ENCODE measurements around the gene GRK1. TPM values are rescaled to one million over a fixed set of nuclear protein-coding genes. Genes with fewer than 3 reads are reported as not detected.

Gene GRK1
- total and polyA plus RNA-seq, 2 experiments from 2014 or later, result not detected

- no peaks in the 10 kb centered on the region for H3K27me3 Mint-ChIP-seq (ENCODE audit: insufficient read depth, low read depth, poor library complexity)
- Histone ChIP-seq H3K4me2 (no peak overlapping the region), H3K36me3 (ENCODE audit: insufficient read depth) (peaks cover 20% of the 10 kb centered on the region), H3K27me3 (ENCODE audit: insufficient read depth) (no peaks in the 10 kb centered on the region), H3F3A (replicated peaks; ENCODE audit: low read depth) (no peaks in the 10 kb centered on the region), H3K4me1 (ENCODE audit: insufficient read depth) (no peaks in the 10 kb centered on the region), H4K20me1 (replicated peaks; ENCODE audit: insufficient read depth) (peaks cover 3% of the 10 kb centered on the region; the same call in 1 of the 2 replicates), H3K27ac (ENCODE audit: low read depth) (no peak overlapping the region), H3K9me2 (ENCODE audit: insufficient read depth) (no peaks in the 10 kb centered on the region), H3K4me3 (no peak overlapping the region), H3K79me2 (replicated peaks; ENCODE audit: insufficient read depth) (no peaks in the 10 kb centered on the region), H2AFZ (no peak overlapping the region)
- no peaks in the 10 kb centered on the region for H3K4me1 Mint-ChIP-seq
- DNase-seq (ENCODE audit: low spot score) (no peak), ATAC-seq (no peak)
- H3K27ac Mint-ChIP-seq, result no peak overlapping the region
- no peak overlapping the region for H3K4me3 Mint-ChIP-seq
- peaks cover 30% of the 10 kb centered on the region; the same call in 2 of the 3 replicates for H3K9me3 Mint-ChIP-seq
- TF ChIP-seq, protein P1, sequence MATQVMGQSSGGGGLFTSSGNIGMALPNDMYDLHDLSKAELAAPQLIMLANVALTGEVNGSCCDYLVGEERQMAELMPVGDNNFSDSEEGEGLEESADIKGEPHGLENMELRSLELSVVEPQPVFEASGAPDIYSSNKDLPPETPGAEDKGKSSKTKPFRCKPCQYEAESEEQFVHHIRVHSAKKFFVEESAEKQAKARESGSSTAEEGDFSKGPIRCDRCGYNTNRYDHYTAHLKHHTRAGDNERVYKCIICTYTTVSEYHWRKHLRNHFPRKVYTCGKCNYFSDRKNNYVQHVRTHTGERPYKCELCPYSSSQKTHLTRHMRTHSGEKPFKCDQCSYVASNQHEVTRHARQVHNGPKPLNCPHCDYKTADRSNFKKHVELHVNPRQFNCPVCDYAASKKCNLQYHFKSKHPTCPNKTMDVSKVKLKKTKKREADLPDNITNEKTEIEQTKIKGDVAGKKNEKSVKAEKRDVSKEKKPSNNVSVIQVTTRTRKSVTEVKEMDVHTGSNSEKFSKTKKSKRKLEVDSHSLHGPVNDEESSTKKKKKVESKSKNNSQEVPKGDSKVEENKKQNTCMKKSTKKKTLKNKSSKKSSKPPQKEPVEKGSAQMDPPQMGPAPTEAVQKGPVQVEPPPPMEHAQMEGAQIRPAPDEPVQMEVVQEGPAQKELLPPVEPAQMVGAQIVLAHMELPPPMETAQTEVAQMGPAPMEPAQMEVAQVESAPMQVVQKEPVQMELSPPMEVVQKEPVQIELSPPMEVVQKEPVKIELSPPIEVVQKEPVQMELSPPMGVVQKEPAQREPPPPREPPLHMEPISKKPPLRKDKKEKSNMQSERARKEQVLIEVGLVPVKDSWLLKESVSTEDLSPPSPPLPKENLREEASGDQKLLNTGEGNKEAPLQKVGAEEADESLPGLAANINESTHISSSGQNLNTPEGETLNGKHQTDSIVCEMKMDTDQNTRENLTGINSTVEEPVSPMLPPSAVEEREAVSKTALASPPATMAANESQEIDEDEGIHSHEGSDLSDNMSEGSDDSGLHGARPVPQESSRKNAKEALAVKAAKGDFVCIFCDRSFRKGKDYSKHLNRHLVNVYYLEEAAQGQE (IDR thresholded peaks at IDR 0.05; ENCODE audit: unreplicated experiment), result no peak
- TF ChIP-seq EZH2 (IDR thresholded peaks at IDR 0.05; ENCODE audit: low read depth, unreplicated experiment), result no peak
- TF ChIP-seq POLR2AphosphoS5 (IDR thresholded peaks at IDR 0.05; ENCODE audit: low read depth), result no peak
- TF ChIP-seq STAT1 (IDR thresholded peaks at IDR 0.05; ENCODE audit: unreplicated experiment), result no peak
- no peak for TF ChIP-seq JUNB (IDR thresholded peaks at IDR 0.05; ENCODE audit: unreplicated experiment)
- TF ChIP-seq, protein P2, sequence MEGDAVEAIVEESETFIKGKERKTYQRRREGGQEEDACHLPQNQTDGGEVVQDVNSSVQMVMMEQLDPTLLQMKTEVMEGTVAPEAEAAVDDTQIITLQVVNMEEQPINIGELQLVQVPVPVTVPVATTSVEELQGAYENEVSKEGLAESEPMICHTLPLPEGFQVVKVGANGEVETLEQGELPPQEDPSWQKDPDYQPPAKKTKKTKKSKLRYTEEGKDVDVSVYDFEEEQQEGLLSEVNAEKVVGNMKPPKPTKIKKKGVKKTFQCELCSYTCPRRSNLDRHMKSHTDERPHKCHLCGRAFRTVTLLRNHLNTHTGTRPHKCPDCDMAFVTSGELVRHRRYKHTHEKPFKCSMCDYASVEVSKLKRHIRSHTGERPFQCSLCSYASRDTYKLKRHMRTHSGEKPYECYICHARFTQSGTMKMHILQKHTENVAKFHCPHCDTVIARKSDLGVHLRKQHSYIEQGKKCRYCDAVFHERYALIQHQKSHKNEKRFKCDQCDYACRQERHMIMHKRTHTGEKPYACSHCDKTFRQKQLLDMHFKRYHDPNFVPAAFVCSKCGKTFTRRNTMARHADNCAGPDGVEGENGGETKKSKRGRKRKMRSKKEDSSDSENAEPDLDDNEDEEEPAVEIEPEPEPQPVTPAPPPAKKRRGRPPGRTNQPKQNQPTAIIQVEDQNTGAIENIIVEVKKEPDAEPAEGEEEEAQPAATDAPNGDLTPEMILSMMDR (conservative IDR thresholded peaks at IDR 0.05; ENCODE audit: low read depth in 2 of 2), result no peak
- TF ChIP-seq, protein P3, sequence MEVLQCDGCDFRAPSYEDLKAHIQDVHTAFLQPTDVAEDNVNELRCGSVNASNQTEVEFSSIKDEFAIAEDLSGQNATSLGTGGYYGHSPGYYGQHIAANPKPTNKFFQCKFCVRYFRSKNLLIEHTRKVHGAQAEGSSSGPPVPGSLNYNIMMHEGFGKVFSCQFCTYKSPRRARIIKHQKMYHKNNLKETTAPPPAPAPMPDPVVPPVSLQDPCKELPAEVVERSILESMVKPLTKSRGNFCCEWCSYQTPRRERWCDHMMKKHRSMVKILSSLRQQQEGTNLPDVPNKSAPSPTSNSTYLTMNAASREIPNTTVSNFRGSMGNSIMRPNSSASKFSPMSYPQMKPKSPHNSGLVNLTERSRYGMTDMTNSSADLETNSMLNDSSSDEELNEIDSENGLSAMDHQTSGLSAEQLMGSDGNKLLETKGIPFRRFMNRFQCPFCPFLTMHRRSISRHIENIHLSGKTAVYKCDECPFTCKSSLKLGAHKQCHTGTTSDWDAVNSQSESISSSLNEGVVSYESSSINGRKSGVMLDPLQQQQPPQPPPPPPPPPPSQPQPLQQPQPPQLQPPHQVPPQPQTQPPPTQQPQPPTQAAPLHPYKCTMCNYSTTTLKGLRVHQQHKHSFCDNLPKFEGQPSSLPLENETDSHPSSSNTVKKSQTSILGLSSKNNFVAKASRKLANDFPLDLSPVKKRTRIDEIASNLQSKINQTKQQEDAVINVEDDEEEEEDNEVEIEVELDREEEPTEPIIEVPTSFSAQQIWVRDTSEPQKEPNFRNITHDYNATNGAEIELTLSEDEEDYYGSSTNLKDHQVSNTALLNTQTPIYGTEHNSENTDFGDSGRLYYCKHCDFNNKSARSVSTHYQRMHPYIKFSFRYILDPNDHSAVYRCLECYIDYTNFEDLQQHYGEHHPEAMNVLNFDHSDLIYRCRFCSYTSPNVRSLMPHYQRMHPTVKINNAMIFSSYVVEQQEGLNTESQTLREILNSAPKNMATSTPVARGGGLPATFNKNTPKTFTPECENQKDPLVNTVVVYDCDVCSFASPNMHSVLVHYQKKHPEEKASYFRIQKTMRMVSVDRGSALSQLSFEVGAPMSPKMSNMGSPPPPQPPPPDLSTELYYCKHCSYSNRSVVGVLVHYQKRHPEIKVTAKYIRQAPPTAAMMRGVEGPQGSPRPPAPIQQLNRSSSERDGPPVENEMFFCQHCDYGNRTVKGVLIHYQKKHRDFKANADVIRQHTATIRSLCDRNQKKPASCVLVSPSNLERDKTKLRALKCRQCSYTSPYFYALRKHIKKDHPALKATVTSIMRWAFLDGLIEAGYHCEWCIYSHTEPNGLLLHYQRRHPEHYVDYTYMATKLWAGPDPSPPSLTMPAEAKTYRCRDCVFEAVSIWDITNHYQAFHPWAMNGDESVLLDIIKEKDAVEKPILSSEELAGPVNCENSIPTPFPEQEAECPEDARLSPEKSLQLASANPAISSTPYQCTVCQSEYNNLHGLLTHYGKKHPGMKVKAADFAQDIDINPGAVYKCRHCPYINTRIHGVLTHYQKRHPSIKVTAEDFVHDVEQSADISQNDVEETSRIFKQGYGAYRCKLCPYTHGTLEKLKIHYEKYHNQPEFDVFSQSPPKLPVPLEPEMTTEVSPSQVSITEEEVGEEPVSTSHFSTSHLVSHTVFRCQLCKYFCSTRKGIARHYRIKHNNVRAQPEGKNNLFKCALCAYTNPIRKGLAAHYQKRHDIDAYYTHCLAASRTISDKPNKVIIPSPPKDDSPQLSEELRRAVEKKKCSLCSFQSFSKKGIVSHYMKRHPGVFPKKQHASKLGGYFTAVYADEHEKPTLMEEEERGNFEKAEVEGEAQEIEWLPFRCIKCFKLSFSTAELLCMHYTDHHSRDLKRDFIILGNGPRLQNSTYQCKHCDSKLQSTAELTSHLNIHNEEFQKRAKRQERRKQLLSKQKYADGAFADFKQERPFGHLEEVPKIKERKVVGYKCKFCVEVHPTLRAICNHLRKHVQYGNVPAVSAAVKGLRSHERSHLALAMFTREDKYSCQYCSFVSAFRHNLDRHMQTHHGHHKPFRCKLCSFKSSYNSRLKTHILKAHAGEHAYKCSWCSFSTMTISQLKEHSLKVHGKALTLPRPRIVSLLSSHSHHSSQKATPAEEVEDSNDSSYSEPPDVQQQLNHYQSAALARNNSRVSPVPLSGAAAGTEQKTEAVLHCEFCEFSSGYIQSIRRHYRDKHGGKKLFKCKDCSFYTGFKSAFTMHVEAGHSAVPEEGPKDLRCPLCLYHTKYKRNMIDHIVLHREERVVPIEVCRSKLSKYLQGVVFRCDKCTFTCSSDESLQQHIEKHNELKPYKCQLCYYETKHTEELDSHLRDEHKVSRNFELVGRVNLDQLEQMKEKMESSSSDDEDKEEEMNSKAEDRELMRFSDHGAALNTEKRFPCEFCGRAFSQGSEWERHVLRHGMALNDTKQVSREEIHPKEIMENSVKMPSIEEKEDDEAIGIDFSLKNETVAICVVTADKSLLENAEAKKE (CRISPR knock-in tag; IDR thresholded peaks at IDR 0.05), result no peak
- no peak for TF ChIP-seq ZNF331 (CRISPR knock-in tag; IDR thresholded peaks at IDR 0.05; ENCODE audit: low read depth)
- no peak for TF ChIP-seq CREB1 (CRISPR knock-in tag; IDR thresholded peaks at IDR 0.05; ENCODE audit: low read depth)
- TF ChIP-seq ETS1 (IDR thresholded peaks at IDR 0.05), result no peak
- no peak for TF ChIP-seq ZNF114 (CRISPR knock-in tag; IDR thresholded peaks at IDR 0.05)
- TF ChIP-seq EZH2phosphoT487 (IDR thresholded peaks at IDR 0.05; ENCODE audit: unreplicated experiment), result no peak
- peaks cover 79% of the 10 kb centered on the region for H3K36me3 Mint-ChIP-seq (ENCODE audit: low read depth)
Observed at GRCh38 chr13:113641426-113641825, 25.6 kb upstream of the GRK1 start.

Measured in GM23338 (cell line).